Rectal smooth muscle tissue (tissue), 1 donor: ENCODE data around the gene POC1B.
"Not testable (repeated sequence)": the region's sequence is repeated elsewhere in the genome, so short reads cannot be mapped to it uniquely, and the experiment has no call there.

ENCODE experiments used
- H3K27ac ChIP-seq: one replicate; pipeline ENCODE4 v1.7.0; 2013; ENCODE audit warnings: low read depth, low read length, inconsistent platforms
- H3K27me3 ChIP-seq: one replicate; pipeline ENCODE4 v1.7.0; 2013; ENCODE audit warnings: low read length; ENCODE audit not compliant: control insufficient read depth, insufficient read depth
- H3K36me3 ChIP-seq: one replicate; pipeline ENCODE4 v1.7.0; 2013; ENCODE audit warnings: low read length; ENCODE audit not compliant: control insufficient read depth, insufficient read depth
- H3K4me1 ChIP-seq: one replicate; pipeline ENCODE4 v1.7.0; 2013; ENCODE audit warnings: low read length; ENCODE audit not compliant: control insufficient read depth, insufficient read depth
- H3K4me3 ChIP-seq: one replicate; pipeline ENCODE4 v1.7.0; 2013; ENCODE audit warnings: low read length
- H3K9ac ChIP-seq: one replicate; pipeline ENCODE4 v1.7.0; 2013; ENCODE audit warnings: low read length

Gene POC1B

DNA sequence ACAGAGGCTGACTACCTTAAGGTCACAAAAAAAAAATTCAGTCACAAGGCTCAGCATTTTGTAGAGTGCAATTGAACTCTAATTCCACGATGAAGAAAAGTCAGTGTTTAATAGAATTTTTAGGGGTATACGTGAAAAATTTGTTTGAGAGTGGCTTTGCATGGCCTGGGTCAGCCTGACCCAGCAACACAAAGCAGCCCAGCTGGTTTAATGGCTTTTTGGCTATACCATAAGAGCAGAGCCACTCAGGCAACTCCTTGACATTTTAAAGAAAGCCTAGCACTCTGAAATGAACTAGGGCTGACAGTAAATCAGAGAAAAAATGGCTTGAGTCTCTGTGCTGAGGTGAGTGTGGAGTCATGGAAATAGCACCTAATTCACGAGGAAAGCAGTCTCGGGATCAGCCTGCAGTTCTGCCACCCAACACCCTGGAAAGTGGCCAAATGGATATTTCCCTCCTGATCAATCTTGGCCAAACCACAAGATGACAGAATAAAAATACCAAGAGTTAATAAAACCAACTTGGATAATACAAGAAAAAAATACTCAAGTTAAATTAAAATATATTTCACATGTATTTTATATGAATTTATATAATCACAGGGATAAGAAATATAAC is 60.8 kb downstream of the POC1B start:
- Histone ChIP-seq H3K4me3 (no peak overlapping the region), H3K4me1 (peaks cover 3% of the 10 kb centered on the region)

DNA sequence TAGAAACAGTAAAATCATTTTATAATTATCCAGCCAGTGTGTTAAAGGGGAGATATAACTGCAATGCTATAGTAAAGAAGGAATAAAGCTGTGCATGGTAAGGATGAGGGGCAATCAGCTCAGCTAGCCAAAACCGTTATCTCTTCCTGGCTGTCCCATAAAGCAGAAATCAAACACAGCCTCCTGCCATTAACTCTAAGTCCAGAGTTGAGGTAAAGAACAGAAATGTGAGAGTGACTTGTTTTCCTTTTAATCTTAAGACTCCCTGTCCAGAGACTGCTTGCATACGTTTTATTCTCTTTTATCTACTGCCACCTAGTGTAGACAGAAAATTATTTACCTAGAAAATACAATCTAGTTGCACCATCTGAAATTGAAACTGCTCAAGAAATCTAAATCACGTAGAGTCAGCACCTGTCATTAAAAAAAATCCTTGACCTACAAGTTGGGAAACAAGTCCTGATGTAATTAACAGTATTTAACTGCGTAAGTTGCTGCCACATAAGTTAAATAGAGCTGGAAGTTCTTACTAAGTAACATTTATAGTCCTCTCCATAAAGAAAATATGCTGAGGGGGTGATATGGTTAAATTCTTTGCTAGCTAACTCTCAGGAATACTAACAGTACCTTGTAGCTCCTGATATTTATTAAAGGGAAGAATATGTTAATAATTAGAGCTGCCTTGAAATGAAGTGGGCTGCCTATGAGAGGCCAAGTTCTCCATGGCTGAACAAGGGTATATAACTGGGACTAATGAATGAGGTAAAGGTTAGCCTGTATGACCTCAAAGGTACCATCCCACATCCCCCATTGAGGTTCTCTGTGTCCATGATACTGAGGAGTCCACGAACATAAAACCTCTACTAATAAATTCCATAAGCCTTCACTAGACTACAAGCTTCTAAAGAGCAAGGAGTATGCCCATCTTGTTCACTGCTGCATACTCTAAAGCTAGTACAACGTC is 63.9 kb downstream of the POC1B start:
- H3K9ac ChIP-seq: no peak overlapping the region
- H3K36me3 ChIP-seq: no peaks in the 10 kb centered on the region
- no peaks in the 10 kb centered on the region for H3K27me3 ChIP-seq
- peak overlapping the region; percentile 16 for H3K4me3 ChIP-seq
- peaks cover 3% of the 10 kb centered on the region for H3K4me1 ChIP-seq
- H3K27ac ChIP-seq: peak overlapping the region; percentile 17

More for the DNA sequence above, 60.8 kb downstream of the POC1B start:
- no peak overlapping the region for H3K27ac ChIP-seq
- H3K9ac ChIP-seq: no peak overlapping the region
- H3K27me3 ChIP-seq: no peaks in the 10 kb centered on the region
- H3K36me3 ChIP-seq: no peaks in the 10 kb centered on the region

DNA sequence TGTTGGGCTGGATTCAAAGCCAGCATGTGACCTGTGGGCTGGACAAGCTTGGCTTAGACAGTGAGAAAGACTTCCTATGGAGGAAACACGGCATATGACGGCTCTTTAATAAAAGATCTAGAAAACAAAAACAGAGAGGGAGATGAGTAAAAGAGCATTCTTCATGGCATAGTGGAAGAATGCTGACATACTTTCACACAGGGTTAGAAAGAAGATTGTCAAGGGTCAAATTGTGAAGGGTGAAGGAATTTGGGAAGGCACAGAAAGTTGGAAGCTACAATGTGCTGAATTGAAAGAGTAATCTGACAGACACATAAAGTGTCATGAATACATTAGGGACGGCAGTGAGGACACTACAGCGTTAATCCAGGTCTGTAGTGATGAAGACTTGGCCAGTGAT is 64.7 kb downstream of the POC1B start:
- peak overlapping the region; percentile 17 for H3K27ac ChIP-seq
- H3K9ac ChIP-seq: no peak overlapping the region
- peaks cover 3% of the 10 kb centered on the region for H3K4me1 ChIP-seq
- no peaks in the 10 kb centered on the region for H3K27me3 ChIP-seq
- no peaks in the 10 kb centered on the region for H3K36me3 ChIP-seq
- peak overlapping the region; percentile 16 for H3K4me3 ChIP-seq

DNA sequence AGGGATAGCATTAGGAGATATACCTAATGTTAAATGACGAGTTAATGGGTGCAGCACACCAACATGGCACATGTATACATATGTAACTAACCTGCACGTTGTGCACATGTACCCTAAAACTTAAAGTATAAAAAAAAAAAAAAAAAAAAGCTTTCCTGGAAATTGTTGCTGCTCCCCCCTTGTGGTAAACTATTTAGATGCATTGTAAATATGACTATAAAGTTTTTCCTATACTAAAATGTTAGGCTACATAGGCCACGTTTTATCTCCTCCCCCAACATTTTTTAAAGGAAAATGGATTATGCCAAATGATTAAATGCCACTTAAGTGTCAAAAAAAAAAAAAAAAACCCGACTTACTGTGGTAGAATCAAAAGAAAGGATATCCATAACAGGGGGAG is 66.6 kb downstream of the POC1B start:
- H3K36me3 ChIP-seq, H3K27me3 ChIP-seq, H3K9ac ChIP-seq, H3K4me3 ChIP-seq, H3K27ac ChIP-seq, H3K4me1 ChIP-seq: not testable (repeated sequence)

DNA sequence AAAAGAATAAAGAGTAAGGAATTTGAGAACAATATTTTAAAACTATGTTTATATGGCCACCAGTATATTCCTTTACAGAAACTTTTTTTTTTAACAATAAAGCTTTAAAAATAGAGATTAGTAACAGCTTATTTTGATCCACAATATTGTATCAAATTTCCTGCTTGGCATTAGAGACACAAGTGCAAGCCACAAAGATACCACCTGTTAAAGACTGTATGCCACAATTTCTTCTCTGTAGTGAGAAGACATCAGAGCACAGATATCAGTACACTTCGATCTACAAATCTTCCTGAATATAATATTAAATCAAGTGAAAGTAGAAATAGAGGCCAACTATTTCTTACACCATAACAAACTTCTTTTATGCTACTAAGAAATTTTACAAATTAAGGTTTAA is 69.3 kb downstream of the POC1B start:
- H3K27me3 ChIP-seq: no peaks in the 10 kb centered on the region

DNA sequence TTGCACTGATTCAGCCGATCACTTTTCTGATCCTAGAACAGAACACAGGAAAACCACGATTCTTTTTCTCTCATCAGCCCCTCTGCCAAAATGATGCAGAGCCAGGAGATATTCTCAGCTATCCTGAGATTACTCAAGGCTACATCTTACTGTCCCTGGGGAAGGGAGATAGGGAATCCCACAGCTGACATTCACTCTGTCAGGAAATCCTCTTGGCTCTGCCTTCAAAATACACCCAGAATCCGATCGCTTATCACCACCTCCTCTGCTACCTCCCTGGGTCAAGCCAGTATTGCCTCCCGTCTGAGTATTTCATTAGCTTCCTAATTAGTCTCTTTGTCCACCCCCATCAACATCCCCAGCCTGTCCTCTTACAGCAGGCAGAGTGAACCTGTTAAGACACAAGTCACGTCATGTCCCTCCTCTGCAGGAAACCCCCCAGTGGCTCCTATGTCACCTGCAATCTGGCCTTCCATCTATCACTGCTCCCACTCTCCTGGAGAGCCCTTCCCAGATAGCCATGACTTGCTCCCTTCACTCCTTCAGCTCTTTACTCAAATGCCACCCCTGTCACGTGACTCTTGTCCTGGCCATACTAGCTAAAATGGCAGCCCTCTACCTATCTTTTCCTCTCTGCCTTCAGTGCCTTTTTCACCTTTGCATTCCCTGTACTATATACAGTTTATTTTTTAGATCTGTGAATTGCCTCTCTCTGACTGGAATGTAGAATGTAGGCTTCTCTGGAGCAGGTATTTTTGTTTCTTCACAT is 71.6 kb downstream of the POC1B start:
- H3K4me1 ChIP-seq: peaks cover 30% of the 10 kb centered on the region
- no peaks in the 10 kb centered on the region for H3K27me3 ChIP-seq
- H3K36me3 ChIP-seq: no peaks in the 10 kb centered on the region
- peak overlapping the region; percentile 90 for H3K27ac ChIP-seq
- peak overlapping the region; percentile 31 for H3K4me3 ChIP-seq
- peak overlapping the region; percentile 38 for H3K9ac ChIP-seq

More for the DNA sequence above, 69.3 kb downstream of the POC1B start:
- Histone ChIP-seq H3K36me3 (no peaks in the 10 kb centered on the region), H3K27ac (no peak overlapping the region), H3K4me1 (peaks cover 29% of the 10 kb centered on the region), H3K4me3 (no peak overlapping the region), H3K9ac (no peak overlapping the region)

DNA sequence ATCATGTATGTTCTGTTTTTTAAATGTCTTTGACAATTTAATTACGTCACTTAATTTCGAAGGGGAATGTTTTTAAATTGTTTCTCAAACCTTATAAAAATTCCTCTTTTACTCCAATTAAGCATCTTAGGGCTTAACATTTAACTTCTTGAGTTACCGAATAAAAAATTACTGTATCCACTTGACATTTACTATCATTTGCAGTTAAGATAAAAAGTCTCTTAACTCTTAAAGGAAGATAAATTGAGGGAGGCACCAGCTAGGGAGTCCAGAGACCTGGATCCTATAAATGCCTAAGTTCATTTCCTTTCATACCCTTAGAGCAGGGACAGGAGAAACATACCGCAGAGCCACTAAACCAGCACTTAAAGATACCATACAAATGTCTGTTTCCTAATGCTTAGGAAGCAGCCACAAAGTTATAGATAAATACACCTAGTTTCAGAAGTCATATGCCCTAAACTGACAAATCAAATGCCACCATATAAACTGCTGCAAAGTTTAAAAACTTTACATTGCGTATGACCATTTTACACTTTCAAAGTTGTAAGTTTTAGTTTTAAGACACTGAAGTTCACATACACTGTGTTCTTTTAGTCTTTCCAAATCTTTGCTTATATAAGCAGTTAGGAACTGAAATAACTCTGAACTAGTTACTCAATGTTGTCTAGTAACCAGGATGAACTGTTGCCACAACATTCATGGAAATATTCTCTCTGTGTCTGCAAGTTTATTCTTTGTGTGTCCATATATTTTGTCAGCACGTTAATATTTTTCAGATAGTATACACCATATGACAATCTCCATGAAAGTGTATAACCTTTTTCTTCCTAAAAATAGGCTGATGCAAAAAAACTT is 72.5 kb downstream of the POC1B start:
- H3K36me3 ChIP-seq: no peaks in the 10 kb centered on the region
- no peaks in the 10 kb centered on the region for H3K27me3 ChIP-seq
- H3K4me1 ChIP-seq: peaks cover 30% of the 10 kb centered on the region
- H3K4me3 ChIP-seq: no peak overlapping the region
- H3K9ac ChIP-seq: no peak overlapping the region
- H3K27ac ChIP-seq: peak overlapping the region; percentile 95

DNA sequence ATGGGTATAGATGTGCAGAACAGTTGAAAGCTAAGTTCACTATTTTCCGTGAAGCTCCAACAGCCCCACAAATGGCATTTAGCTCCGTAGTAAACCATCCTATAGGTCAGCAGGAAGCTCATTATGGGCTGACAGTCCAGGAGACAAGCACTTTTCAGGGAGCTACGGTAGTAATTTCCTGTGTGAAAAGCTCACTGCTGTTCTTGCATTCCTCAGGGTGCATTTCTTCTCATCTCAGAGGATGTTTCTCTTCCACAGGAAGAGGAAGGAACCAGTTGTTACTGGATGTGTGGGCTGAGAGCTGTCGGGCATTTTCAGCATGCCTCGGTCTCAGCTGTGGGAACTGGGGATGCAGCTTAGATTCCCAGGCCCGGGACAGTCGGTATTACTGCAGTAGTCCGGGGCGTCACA is 74.0 kb downstream of the POC1B start:
- Histone ChIP-seq H3K4me1 (peaks cover 30% of the 10 kb centered on the region), H3K27me3 (no peaks in the 10 kb centered on the region), H3K9ac (no peak overlapping the region), H3K27ac (peak overlapping the region; percentile 95), H3K4me3 (no peak overlapping the region), H3K36me3 (no peaks in the 10 kb centered on the region)

DNA sequence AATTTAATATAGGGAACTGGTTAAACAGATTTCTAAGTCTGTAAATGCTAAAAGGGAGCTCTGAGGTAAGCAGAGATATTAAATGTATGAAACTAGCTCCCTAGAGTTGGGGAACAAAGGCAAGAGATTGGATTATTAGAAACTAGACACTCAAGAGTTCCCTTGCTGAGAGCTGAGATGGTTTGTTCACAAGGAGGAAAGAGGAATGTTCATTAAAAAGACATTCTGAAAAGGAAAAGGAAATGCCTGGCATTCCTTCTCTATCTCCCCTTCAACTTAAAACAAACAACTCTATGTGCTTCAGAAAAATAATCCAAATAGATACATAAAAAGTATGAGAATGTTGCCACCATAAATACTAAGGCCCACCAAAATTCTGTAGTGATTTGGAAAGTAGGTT is 74.9 kb downstream of the POC1B start:
- Histone ChIP-seq H3K9ac (no peak overlapping the region), H3K27ac (peak overlapping the region; percentile 95)

DNA sequence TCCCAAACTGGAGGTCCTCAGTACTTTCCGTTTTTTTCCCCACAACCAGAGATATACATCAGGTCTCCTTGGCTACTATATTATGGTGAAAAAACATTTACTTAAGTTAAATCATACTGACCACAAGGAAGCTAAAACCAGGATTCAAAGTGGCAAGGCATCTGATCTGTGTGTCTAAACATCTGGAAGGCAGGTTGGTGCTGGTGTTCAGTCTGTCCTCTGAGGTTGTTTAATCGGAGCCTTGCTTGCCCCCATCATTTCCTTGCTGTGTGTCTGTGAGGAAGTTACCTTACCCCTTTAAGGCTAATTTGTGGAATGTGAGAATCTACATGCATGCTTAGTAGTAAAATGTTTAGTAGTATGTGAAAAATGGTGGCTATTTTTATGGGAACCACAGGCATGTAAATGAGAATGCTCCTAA is 76.9 kb downstream of the POC1B start:
- Histone ChIP-seq H3K9ac (no peak overlapping the region), H3K36me3 (no peaks in the 10 kb centered on the region), H3K27ac (no peak overlapping the region), H3K4me1 (peaks cover 21% of the 10 kb centered on the region), H3K4me3 (no peak overlapping the region), H3K27me3 (no peaks in the 10 kb centered on the region)

More for the DNA sequence above, 74.9 kb downstream of the POC1B start:
- H3K4me1 ChIP-seq: peaks cover 30% of the 10 kb centered on the region
- H3K27me3 ChIP-seq: no peaks in the 10 kb centered on the region
- H3K4me3 ChIP-seq: no peak overlapping the region
- H3K36me3 ChIP-seq: no peaks in the 10 kb centered on the region

DNA sequence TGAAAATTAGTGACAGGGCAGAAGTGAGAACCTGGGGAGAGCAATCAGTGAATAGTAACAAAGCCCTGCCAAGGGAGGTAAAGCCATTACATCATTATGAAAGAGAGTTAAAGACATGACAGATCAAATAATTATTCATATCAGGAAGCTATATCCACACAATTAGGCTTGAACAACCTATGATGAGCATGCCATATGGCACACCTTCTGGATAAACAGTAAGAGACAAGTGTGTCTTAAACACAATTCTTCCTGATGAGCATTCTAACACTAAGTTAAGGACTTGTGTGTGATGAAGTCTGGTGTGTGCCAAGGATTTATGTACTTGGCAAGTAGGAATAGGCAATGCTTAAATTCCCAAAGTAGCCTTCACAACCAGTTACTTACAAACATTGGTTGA is 77.3 kb downstream of the POC1B start:
- H3K27me3 ChIP-seq: no peaks in the 10 kb centered on the region
- no peaks in the 10 kb centered on the region for H3K36me3 ChIP-seq
- H3K4me1 ChIP-seq: peaks cover 19% of the 10 kb centered on the region
- H3K4me3 ChIP-seq: no peak overlapping the region
- no peak overlapping the region for H3K9ac ChIP-seq
- no peak overlapping the region for H3K27ac ChIP-seq
